ENCODE measurements around the gene BDP1. TPM values are rescaled to one million over a fixed set of nuclear protein-coding genes. Genes with fewer than 3 reads are reported as not detected.
A peak's percentile ranks its signal among the peaks of the same experiment; 100 is the strongest.
"Not testable (repeated sequence)": the region's sequence is repeated elsewhere in the genome, so short reads cannot be mapped to it uniquely, and the experiment has no call there.

BDP1 gene
- total and polyA plus RNA-seq, 8 donors = 6.4 to 90.7 (median 31.1) TPM

- DNase-seq; H3K4me3 ChIP-seq; H3K36me3 ChIP-seq; H3K9me3 ChIP-seq; H3K27me3 ChIP-seq; H3K27ac ChIP-seq; intact Hi-C loops (cut with DNase I; ENCODE audit: low total_unique reads); H3K4me1 ChIP-seq: not testable (repeated sequence)
- WGBS, 5 donors = 64 to 84% (median 69%) methylated on average over 3 of the region's 3 CpGs
Observed at GRCh38 chr5:71432410-71432809, 23.0 kb upstream of the BDP1 start.

DNA sequence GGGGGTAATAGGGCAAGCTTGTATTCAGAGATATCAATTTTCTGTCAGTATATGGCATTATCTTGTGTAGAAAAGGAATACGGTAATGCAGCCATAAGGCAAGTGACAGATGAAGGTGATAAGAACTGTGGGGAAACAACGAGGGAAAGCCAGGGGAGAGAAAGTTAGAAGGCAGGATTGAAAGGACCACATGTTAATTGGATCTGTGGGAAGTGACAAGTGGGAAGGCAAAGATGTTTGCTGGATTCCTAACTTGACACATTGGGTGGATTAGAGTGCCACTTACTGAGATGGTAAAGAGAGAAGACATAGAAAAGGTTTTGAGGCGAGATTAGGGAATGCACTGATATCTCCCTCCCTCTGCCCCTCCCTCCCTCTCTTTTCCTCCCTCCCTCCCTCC lies 20.6 kb upstream of the BDP1 start:
- DNase-seq; H3K9me3 ChIP-seq; intact Hi-C loops (cut with DNase I; ENCODE audit: low total_unique reads); H3K27ac ChIP-seq; H3K4me3 ChIP-seq; H3K27me3 ChIP-seq; H3K36me3 ChIP-seq; H3K4me1 ChIP-seq: not testable (repeated sequence)
- 18 to 40% (median 26%) methylated on average over 3 of the region's 3 CpGs for WGBS, 5 donors

DNA sequence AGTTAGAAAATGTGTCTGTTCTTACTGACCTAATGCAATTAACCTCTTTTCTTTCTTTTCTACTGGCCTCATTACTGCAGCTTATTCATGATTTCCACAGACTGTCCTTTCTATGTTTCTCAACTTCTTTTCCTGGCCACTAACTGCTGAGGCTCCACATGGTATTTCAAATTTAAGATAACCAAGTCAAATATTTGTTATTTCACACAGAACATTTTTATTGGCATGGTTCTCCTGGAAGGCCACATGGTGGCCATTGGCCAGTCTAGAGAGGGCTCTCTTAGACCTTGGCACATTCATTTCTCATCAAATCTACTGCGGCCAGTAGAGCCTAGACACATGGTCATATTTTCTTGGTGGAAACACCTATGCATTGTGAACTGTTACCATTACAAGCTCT lies 13.9 kb upstream of the BDP1 start:
- DNase-seq = peak in 1 of 2 donors; percentile 53
- H3K4me3 ChIP-seq; intact Hi-C loops (cut with DNase I; ENCODE audit: low total_unique reads); H3K9me3 ChIP-seq; H3K36me3 ChIP-seq; H3K27ac ChIP-seq: not testable (repeated sequence)
- Histone ChIP-seq H3K27me3 (peaks cover 0 to 17% (median 0%) of the 10 kb centered on the region in 3 donors), H3K4me1 (peaks cover 0 to 15% (median 0%) of the 10 kb centered on the region in 4 donors)
- 37 to 63% (median 56%) methylated on average over 1 of the region's 1 CpG for WGBS, 5 donors

DNA sequence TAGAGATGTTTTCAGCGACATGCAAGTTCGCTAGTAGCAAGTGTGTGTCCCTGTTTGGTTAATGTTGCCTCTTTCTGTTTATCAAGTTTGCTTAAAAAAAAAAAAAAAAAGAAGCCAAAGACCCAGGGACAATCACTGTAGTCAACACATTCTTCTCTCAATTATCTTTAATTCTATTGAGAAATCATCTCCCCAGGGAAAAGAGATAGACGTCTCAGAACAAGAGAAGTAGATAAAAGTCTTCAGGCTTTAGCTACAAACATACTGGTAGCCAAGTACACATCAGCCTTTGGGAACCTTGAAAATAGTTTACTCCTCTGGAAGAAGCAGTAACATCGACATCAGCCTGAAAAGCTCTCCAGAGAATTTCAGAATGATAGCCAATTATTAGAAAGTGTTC lies 11.6 kb upstream of the BDP1 start:
- H3K36me3 ChIP-seq; H3K27ac ChIP-seq; DNase-seq; H3K4me3 ChIP-seq; intact Hi-C loops (cut with DNase I; ENCODE audit: low total_unique reads); H3K9me3 ChIP-seq: not testable (repeated sequence)
- Histone ChIP-seq H3K27me3 (peaks cover 0 to 28% (median 0%) of the 10 kb centered on the region in 3 donors), H3K4me1 (peaks cover 0 to 15% (median 0%) of the 10 kb centered on the region in 4 donors)
- 60 to 77% (median 71%) methylated on average over 4 of the region's 4 CpGs for WGBS, 5 donors

DNA sequence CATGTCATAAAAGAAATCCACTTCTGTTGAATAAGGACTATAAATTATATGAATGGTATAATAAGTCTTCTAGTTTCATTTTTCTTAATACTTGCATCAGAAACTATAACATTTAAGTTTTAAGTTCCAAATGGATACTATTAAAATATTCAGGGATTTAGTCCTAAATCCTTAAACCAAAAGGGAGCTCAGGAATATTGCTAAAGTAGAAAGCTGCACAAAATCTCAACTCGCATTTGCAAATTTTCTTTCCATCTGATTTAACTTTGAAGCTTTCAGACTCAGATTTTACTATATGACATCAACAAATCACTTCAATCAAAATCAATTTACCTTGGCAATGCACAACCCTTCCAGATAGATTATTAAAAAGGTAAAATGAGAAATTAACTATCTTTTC lies 10.4 kb upstream of the BDP1 start:
- DNase-seq; H3K4me3 ChIP-seq; H3K36me3 ChIP-seq; intact Hi-C loops (cut with DNase I; ENCODE audit: low total_unique reads); H3K9me3 ChIP-seq; H3K27ac ChIP-seq: not testable (repeated sequence)
- Histone ChIP-seq H3K27me3 (peaks cover 0 to 34% (median 1%) of the 10 kb centered on the region in 3 donors), H3K4me1 (peaks cover 0 to 15% (median 0%) of the 10 kb centered on the region in 4 donors)
- 52 to 77% (median 64%) methylated on average over 1 of the region's 1 CpG for WGBS, 5 donors

- WGBS, 5 donors = 2 to 5% (median 3%) methylated on average over 7 to 18 of the region's 20 CpGs
- intact Hi-C loops (cut with DNase I; ENCODE audit: low total_unique reads); H3K36me3 ChIP-seq; H3K27ac ChIP-seq; H3K9me3 ChIP-seq: not testable (repeated sequence)
- Histone ChIP-seq H3K4me1 (peaks cover 0 to 15% (median 0%) of the 10 kb centered on the region in 4 donors), H3K27me3 (peaks cover 0 to 40% (median 6%) of the 10 kb centered on the region in 3 donors), H3K4me3 (peak overlapping the region in 2 of 4 donors; percentile 17 to 29)
- DNase-seq = peak; percentile 16 to 49
Observed at GRCh38 chr5:71445523-71446152, 9.8 kb upstream of the BDP1 start.

- intact Hi-C loops (cut with DNase I; ENCODE audit: low total_unique reads); H3K9me3 ChIP-seq; H3K4me3 ChIP-seq; DNase-seq; H3K27ac ChIP-seq; H3K36me3 ChIP-seq: not testable (repeated sequence)
- H3K27me3 ChIP-seq = peaks cover 0 to 50% (median 6%) of the 10 kb centered on the region in 3 donors
- 37 to 47% (median 44%) methylated on average over 11 to 12 of the region's 13 CpGs for WGBS, 5 donors
- H3K4me1 ChIP-seq = peaks cover 0 to 15% (median 0%) of the 10 kb centered on the region in 4 donors
Observed at GRCh38 chr5:71446540-71447216, 8.8 kb upstream of the BDP1 start.

GRCh38 chr5:71447218-71447808 lies 8.1 kb upstream of the BDP1 start:
- TF ChIP-seq, protein P1, sequence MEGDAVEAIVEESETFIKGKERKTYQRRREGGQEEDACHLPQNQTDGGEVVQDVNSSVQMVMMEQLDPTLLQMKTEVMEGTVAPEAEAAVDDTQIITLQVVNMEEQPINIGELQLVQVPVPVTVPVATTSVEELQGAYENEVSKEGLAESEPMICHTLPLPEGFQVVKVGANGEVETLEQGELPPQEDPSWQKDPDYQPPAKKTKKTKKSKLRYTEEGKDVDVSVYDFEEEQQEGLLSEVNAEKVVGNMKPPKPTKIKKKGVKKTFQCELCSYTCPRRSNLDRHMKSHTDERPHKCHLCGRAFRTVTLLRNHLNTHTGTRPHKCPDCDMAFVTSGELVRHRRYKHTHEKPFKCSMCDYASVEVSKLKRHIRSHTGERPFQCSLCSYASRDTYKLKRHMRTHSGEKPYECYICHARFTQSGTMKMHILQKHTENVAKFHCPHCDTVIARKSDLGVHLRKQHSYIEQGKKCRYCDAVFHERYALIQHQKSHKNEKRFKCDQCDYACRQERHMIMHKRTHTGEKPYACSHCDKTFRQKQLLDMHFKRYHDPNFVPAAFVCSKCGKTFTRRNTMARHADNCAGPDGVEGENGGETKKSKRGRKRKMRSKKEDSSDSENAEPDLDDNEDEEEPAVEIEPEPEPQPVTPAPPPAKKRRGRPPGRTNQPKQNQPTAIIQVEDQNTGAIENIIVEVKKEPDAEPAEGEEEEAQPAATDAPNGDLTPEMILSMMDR (IDR thresholded peaks at IDR 0.05) = peak in 4 of 7 experiments; percentile 10 to 48 (median 20)
- TF ChIP-seq POLR2AphosphoS5 (IDR thresholded peaks at IDR 0.05) = peak in 1 of 3 donors; percentile 15

More at GRCh38 chr5:71447218-71447808, 8.1 kb upstream of the BDP1 start:
- WGBS, 5 donors = 0 to 6% (median 4%) methylated on average over 5 of the region's 6 CpGs
- DNase-seq = peak; percentile 58 to 70
- H3K27me3 ChIP-seq = peaks cover 0 to 57% (median 6%) of the 10 kb centered on the region in 3 donors
- H3K36me3 ChIP-seq; H3K9me3 ChIP-seq; H3K4me3 ChIP-seq; H3K27ac ChIP-seq; intact Hi-C loops (cut with DNase I; ENCODE audit: low total_unique reads): not testable (repeated sequence)
- peaks cover 0 to 15% (median 0%) of the 10 kb centered on the region in 4 donors for H3K4me1 ChIP-seq

All from stomach (tissue), 9 donors.